ENCODE data around the gene DMGDH. TPM values are rescaled to one million over a fixed set of nuclear protein-coding genes. Genes with fewer than 3 reads are reported as not detected.

Gene DMGDH
- total RNA-seq, 1 donor from 2014 or later, result 0.36 TPM

DNA sequence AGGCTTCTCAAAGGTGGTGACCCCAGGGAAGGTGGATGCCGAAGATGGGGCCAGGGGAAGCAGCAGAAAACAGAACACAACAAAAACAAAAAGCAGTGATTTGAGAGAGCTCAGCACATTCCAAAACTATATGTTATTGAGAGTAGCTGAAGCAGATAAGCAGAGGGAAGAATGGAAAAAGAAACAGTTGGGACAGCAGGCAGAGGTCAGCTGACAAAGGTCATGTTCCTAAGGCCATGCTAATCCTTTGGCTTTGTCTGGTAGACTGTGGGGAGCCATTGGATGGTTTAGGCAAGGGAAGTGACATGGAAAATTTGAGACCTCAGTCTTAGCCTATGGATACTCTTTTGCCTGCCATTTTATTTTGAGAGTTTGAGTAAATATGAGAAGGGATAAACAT is 14.5 kb downstream of the DMGDH start:
- Mint-ChIP-seq H3K4me3 (ENCODE audit: unreplicated experiment) (no peak overlapping the region), H3K36me3 (ENCODE audit: low read depth, unreplicated experiment) (no peaks in the 10 kb centered on the region), H3K27ac (ENCODE audit: unreplicated experiment) (no peak overlapping the region), H3K4me1 (ENCODE audit: unreplicated experiment) (no peaks in the 10 kb centered on the region), H3K27me3 (ENCODE audit: unreplicated experiment) (no peaks in the 10 kb centered on the region), H3K9me3 (ENCODE audit: unreplicated experiment) (no peaks in the 10 kb centered on the region)
- TF ChIP-seq, protein P1, sequence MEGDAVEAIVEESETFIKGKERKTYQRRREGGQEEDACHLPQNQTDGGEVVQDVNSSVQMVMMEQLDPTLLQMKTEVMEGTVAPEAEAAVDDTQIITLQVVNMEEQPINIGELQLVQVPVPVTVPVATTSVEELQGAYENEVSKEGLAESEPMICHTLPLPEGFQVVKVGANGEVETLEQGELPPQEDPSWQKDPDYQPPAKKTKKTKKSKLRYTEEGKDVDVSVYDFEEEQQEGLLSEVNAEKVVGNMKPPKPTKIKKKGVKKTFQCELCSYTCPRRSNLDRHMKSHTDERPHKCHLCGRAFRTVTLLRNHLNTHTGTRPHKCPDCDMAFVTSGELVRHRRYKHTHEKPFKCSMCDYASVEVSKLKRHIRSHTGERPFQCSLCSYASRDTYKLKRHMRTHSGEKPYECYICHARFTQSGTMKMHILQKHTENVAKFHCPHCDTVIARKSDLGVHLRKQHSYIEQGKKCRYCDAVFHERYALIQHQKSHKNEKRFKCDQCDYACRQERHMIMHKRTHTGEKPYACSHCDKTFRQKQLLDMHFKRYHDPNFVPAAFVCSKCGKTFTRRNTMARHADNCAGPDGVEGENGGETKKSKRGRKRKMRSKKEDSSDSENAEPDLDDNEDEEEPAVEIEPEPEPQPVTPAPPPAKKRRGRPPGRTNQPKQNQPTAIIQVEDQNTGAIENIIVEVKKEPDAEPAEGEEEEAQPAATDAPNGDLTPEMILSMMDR (IDR thresholded peaks at IDR 0.05; ENCODE audit: unreplicated experiment), result no peak
- no peak for DNase-seq (ENCODE audit: low spot score)

DNA sequence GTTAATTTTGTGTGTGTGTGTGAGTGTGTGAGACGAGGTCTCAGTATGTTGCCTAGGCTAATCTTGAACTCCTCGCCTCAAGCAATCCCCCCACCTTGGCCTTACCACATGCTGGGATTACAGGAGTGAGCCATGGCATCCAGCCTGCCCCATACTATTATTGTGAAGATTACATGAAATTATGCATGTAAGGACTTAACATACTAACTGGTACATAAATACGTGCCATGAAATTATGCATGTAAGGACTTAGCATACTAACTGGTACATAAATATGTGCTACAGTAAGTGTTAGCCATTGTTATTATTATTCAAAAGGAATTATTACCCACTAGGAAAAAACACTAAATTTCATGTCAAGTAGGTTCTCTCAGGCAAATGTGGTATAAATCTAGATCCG is 16.2 kb downstream of the DMGDH start:
- no peaks in the 10 kb centered on the region for H3K9me3 Mint-ChIP-seq (ENCODE audit: unreplicated experiment)
- H3K36me3 Mint-ChIP-seq (ENCODE audit: low read depth, unreplicated experiment), result no peaks in the 10 kb centered on the region
- no peak for DNase-seq (ENCODE audit: low spot score)
- no peaks in the 10 kb centered on the region for H3K27me3 Mint-ChIP-seq (ENCODE audit: unreplicated experiment)
- H3K27ac Mint-ChIP-seq (ENCODE audit: unreplicated experiment), result no peak overlapping the region
- H3K4me1 Mint-ChIP-seq (ENCODE audit: unreplicated experiment), result no peaks in the 10 kb centered on the region
- H3K4me3 Mint-ChIP-seq (ENCODE audit: unreplicated experiment), result no peak overlapping the region
- TF ChIP-seq, protein P1 (IDR thresholded peaks at IDR 0.05; ENCODE audit: unreplicated experiment), result no peak

DNA sequence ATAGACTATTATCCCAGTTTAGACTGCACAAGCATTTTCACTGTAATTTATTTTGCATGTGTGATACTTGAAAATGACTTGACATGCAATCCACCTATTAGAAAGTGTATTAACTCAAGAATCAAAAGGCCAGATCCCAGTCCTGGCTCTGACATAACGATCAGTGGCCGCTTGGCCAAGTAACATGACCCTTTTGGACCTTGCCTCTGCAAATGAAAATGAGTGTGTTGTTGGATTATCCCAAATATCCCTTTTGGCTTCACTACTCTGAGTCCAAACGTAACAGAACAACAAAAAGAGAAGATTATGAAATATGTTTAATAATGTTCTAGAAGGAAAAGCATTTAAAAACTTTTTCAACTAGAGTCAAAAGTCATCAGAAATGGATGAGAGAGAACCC is 19.0 kb downstream of the DMGDH start:
- Mint-ChIP-seq H3K27me3 (ENCODE audit: unreplicated experiment) (no peaks in the 10 kb centered on the region), H3K27ac (ENCODE audit: unreplicated experiment) (no peak overlapping the region), H3K9me3 (ENCODE audit: unreplicated experiment) (no peaks in the 10 kb centered on the region), H3K36me3 (ENCODE audit: low read depth, unreplicated experiment) (no peaks in the 10 kb centered on the region), H3K4me3 (ENCODE audit: unreplicated experiment) (no peak overlapping the region), H3K4me1 (ENCODE audit: unreplicated experiment) (no peaks in the 10 kb centered on the region)
- TF ChIP-seq, protein P1 (IDR thresholded peaks at IDR 0.05; ENCODE audit: unreplicated experiment), result no peak
- no peak for DNase-seq (ENCODE audit: low spot score)

DNA sequence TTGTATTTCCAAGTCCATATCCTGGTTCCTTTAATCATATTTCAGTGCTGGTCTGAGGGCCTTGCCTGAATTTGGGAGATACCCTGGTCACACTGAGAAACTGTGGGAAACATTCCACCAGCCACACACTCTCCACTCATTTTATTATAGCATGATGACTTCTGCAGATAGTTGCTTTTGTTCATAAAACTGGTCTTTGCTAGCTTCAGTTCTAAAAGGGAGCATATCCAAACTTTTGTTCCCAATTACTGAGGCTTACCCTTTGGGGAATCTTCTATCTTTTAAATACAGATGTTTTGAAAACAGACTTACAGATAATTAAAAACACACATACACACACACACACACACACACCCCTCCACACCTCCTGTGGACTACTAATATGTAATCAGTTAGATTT is 21.0 kb downstream of the DMGDH start:
- Mint-ChIP-seq H3K27me3 (ENCODE audit: unreplicated experiment) (no peaks in the 10 kb centered on the region), H3K4me3 (ENCODE audit: unreplicated experiment) (no peak overlapping the region), H3K9me3 (ENCODE audit: unreplicated experiment) (no peaks in the 10 kb centered on the region), H3K36me3 (ENCODE audit: low read depth, unreplicated experiment) (no peaks in the 10 kb centered on the region), H3K4me1 (ENCODE audit: unreplicated experiment) (no peaks in the 10 kb centered on the region), H3K27ac (ENCODE audit: unreplicated experiment) (no peak overlapping the region)
- DNase-seq (ENCODE audit: low spot score), result no peak
- TF ChIP-seq, protein P1 (IDR thresholded peaks at IDR 0.05; ENCODE audit: unreplicated experiment), result no peak

DNA sequence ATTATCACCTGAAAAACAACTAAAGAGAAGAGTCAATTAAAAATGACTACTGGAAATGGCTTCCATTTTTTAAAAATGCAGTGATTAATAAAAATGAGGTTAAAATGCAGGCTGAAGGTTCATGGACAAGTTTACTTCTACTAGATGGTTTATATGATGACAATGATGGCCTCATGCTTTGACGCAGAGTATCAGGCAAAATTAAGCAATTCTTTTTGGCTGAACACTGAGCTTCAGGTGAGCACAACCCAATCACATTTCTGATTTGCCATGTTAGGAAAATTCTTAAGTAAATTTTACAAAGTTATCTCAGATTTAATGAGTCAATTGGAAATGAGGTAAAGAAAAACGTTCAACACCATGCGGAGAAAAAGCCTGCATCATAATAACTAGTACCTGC is 22.3 kb downstream of the DMGDH start:
- H3K27me3 Mint-ChIP-seq (ENCODE audit: unreplicated experiment), result no peaks in the 10 kb centered on the region
- no peaks in the 10 kb centered on the region for H3K4me1 Mint-ChIP-seq (ENCODE audit: unreplicated experiment)
- no peak overlapping the region for H3K4me3 Mint-ChIP-seq (ENCODE audit: unreplicated experiment)
- no peaks in the 10 kb centered on the region for H3K9me3 Mint-ChIP-seq (ENCODE audit: unreplicated experiment)
- no peak for DNase-seq (ENCODE audit: low spot score)
- TF ChIP-seq, protein P1 (IDR thresholded peaks at IDR 0.05; ENCODE audit: unreplicated experiment), result no peak
- no peaks in the 10 kb centered on the region for H3K36me3 Mint-ChIP-seq (ENCODE audit: low read depth, unreplicated experiment)
- no peak overlapping the region for H3K27ac Mint-ChIP-seq (ENCODE audit: unreplicated experiment)

Data from endothelial cell (in vitro differentiated cells).